Measurements from ENCODE around the gene SLC9B2.

The SLC9B2 gene

GRCh38 chr4:103076747-103077347 lies at the start of gene SLC9B2:
Gene SLC9B2 (minus strand): TSS chr4:103076761. CDS start chr4:103067550, 9,211 bp downstream.
- peak; percentile 70 for ATAC-seq
- peak; percentile 13 for DNase-seq

GRCh38 chr4:103126126-103126525 lies 49.6 kb upstream of the SLC9B2 start:
- ATAC-seq: no peak
- DNase-seq: no peak

GRCh38 chr4:103123114-103123513 lies 46.6 kb upstream of the SLC9B2 start:
- DNase-seq: no peak
- no peak for ATAC-seq

- DNase-seq: no peak
- no peak for ATAC-seq
Measured at GRCh38 chr4:103118166-103118565, 41.6 kb upstream of the SLC9B2 start.

- ATAC-seq (no peak), DNase-seq (no peak)
Measured at GRCh38 chr4:103111598-103111997, 35.0 kb upstream of the SLC9B2 start.

GRCh38 chr4:103108542-103108941 lies 32.0 kb upstream of the SLC9B2 start:
- ATAC-seq (no peak), DNase-seq (no peak)

- DNase-seq: no peak
Measured at GRCh38 chr4:103105558-103106356, 29.2 kb upstream of the SLC9B2 start.

GRCh38 chr4:103104886-103105285 lies 28.3 kb upstream of the SLC9B2 start:
- ATAC-seq (no peak), DNase-seq (no peak)

More at GRCh38 chr4:103105558-103106356, 29.2 kb upstream of the SLC9B2 start:
- ATAC-seq: no peak

GRCh38 chr4:103100691-103101090 lies 24.1 kb upstream of the SLC9B2 start:
- DNase-seq (no peak), ATAC-seq (no peak)

GRCh38 chr4:103099691-103100392 lies 23.3 kb upstream of the SLC9B2 start, which contains the start of gene BDH2:
Gene BDH2 (minus strand): TSS chr4:103099834. CDS start chr4:103096254, 3,580 bp downstream.
- DNase-seq (peak; percentile 35), ATAC-seq (peak; percentile 94)

GRCh38 chr4:103098756-103099440 lies 22.3 kb upstream of the SLC9B2 start:
- no peak for DNase-seq

GRCh38 chr4:103098341-103098740 lies 21.8 kb upstream of the SLC9B2 start:
- DNase-seq: no peak
- ATAC-seq: no peak

More at GRCh38 chr4:103098756-103099440, 22.3 kb upstream of the SLC9B2 start:
- no peak for ATAC-seq

GRCh38 chr4:103097112-103097511 lies 20.6 kb upstream of the SLC9B2 start:
- no peak for ATAC-seq
- no peak for DNase-seq

- ATAC-seq (no peak), DNase-seq (no peak)
Measured at GRCh38 chr4:103095080-103095479, 18.5 kb upstream of the SLC9B2 start.

- ATAC-seq (no peak), DNase-seq (no peak)
Measured at GRCh38 chr4:103092245-103092644, 15.7 kb upstream of the SLC9B2 start.

- peak; percentile 50 for ATAC-seq
- peak; percentile 24 for DNase-seq
Measured at GRCh38 chr4:103091601-103092223, 15.2 kb upstream of the SLC9B2 start.

GRCh38 chr4:103089481-103089880 lies 12.9 kb upstream of the SLC9B2 start:
- ATAC-seq (no peak), DNase-seq (no peak)

GRCh38 chr4:103086551-103086950 lies 10.0 kb upstream of the SLC9B2 start:
- DNase-seq (no peak), ATAC-seq (no peak)

- DNase-seq: no peak
- no peak for ATAC-seq
Measured at GRCh38 chr4:103085555-103086196, 9.1 kb upstream of the SLC9B2 start.

- ATAC-seq (no peak), DNase-seq (no peak)
Measured at GRCh38 chr4:103079621-103080020, 3.1 kb upstream of the SLC9B2 start.

Measured in stimulated activated naive CD8-positive, alpha-beta T cell treated with anti-CD3 and anti-CD28 coated beads, Interleukin-15, Interleukin-2, amounts not matched to agents 100 U/mL and 50 U/mL, for 24 hours (primary cell).